HG03354 (cell line): ENCODE measurements around the gene FAM43B.

Experiments used
- ATAC-seq: cut with Tn5 transposase; IDR thresholded peaks from one replicate; pipeline ENCODE4 v1.9.1; 2021; ENCODE audit warnings: mild to moderate bottlenecking; ENCODE audit not compliant: unreplicated experiment, poor library complexity, severe bottlenecking

Gene FAM43B

GRCh38 chr1:20546637-20547036, 5.7 kb upstream of the FAM43B start:
- ATAC-seq = no peak

GRCh38 chr1:20551161-20551560, 1.2 kb upstream of the FAM43B start:
- no peak for ATAC-seq

GRCh38 chr1:20552728-20553445, 514 bp downstream of the FAM43B start:
- no peak for ATAC-seq

DNA sequence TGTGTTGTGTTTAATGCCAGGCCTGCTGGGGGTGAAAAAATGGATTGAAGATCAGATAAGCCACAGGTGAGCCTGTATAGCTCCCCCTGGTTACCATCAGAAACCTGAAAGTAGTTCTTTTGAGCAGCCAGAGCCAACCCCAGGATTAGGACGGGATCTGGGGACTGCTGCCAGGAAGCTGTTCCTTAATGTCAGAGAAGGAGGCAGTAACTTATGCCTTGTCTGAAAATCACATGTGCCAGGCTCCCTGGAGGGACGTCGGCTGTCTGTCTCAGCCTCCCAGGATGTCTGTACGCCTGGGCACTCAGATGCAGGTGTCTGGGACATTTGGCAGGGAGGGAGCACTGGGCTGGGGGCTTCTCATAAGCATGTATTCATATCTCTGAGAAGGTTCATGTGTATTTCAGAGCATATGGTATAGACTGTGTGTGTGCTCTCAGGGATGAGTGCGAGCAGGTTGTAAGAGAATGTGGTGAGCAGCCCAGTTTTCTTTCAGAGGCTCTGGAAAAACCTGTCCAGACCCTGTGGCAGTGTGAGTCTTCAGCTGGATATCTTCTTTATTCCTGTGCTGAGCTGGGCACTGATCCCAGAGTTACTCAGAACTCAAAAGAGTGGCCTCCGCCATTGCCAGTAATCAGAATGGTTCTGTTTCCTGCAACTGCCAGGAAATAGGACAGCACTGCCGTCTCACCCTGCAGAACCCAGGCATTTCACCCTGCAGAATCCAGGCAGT, 2.8 kb downstream of the FAM43B start:
- no peak for ATAC-seq

DNA sequence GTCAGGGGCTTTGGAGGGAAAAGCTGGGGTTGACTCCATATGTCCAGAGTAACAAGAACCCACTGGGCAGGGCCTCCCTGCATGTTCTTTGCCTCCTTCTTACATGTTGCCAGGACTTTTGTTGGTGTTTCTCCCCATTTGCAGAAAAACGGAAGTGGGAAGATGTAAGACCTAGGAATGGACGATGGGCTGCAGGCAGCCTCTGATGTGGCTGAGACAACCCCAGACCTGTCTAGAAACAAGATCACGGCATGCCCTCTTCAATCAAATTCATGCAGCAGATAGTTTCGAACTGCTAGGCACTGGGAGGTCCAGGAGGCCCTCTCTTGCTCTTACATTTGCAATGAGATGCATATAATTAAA, 3.4 kb downstream of the FAM43B start:
- ATAC-seq = no peak

DNA sequence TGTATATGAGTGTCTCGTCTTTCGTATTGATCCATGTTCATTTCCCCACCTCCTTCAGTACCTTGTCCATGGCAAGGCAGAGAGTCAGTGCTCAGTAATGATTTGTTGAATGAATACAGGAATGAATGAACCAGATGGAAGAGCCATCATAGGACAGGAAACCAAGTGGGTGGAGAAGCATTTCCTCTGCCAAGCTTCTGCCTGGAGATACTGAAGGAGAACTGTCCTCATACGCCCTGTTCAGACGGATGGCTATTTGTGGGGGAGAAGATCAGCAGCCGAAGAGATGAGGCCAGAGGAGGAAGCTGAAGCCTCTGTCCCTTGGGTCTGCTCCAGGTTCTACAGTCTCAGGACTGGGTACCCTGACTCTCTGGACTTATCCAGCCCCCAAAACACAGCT, 5.8 kb downstream of the FAM43B start:
- ATAC-seq = no peak

- no peak for ATAC-seq
Observed at GRCh38 chr1:20560966-20561365, 8.6 kb downstream of the FAM43B start.

- ATAC-seq = no peak
Observed at GRCh38 chr1:20565234-20565633, 12.9 kb downstream of the FAM43B start.

- ATAC-seq = no peak
Observed at GRCh38 chr1:20569523-20570098, 17.2 kb downstream of the FAM43B start.

DNA sequence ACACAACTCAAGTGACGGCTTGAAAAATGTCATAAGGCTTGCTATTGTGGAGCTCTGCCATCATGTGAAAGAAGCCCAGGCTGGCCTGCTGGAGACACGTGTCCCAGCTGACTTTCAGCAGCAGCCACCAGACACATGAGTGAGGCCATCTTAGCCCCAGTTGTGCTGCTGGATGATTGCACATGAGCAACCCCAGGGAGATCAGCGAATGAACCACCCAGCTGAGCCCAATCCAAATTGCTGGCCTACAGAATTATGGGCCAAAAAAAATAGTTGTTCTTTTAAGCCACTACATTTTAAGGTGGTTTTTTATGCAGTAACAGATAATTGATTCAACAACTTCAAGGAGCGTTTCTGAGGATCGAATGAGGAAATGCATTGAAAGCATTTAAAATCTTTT, 19.1 kb downstream of the FAM43B start:
- no peak for ATAC-seq

DNA sequence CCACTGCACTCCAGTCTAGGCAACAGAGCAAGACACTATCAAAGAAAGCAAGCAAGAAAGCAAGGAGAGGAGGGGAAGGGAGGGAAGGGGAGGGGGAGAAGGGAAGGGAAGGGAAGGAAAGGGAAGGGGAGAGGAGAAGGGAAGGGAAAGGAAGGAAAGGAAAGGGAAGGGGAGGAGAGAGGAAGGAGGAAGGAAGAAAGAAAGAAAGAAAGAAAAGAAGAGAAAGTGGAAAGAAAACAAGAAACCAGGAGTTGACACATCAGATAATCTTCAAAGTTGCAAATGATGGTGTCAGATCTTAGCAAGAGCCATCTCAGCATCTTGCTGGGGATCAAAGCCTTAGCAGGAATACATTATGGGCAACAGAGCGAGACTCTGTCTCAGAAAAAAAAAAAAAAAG, 21.6 kb downstream of the FAM43B start:
- ATAC-seq = no peak

GRCh38 chr1:20574686-20575540, 22.5 kb downstream of the FAM43B start:
- ATAC-seq = no peak

- ATAC-seq = no peak
Observed at GRCh38 chr1:20575541-20576336, 23.4 kb downstream of the FAM43B start.

GRCh38 chr1:20578062-20578461, 25.7 kb downstream of the FAM43B start:
- ATAC-seq = no peak

GRCh38 chr1:20578721-20579395, 26.5 kb downstream of the FAM43B start:
- ATAC-seq = no peak

DNA sequence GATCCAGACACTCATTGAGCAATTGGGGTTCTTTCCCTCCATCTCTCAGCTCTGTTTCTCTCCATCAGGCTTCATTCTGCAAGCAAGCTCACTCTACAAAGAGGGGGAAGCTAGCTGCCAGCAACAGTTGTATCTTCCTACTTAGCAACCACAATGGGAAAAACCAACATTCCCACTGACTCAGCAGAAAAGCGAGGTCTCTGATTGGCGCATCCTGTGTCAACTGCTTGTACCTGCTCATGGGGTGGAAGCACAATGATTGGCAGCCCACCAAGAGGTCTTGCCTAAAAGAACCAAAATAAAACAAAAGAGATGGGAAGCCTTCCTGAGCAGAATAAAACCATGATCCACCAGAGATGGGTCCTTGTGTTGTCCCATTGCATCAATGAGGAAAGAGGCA, 32.5 kb downstream of the FAM43B start:
- no peak for ATAC-seq

- no peak for ATAC-seq
Observed at GRCh38 chr1:20586953-20587660, 34.7 kb downstream of the FAM43B start.

- ATAC-seq = no peak
Observed at GRCh38 chr1:20587661-20588053, 35.3 kb downstream of the FAM43B start.
